Upper lobe of right lung (tissue), 1 donor: ENCODE measurements around the gene TSPAN19. TPM values are rescaled to one million over a fixed set of nuclear protein-coding genes. Genes with fewer than 3 reads are reported as not detected.
"Not testable (repeated sequence)": the region's sequence is repeated elsewhere in the genome, so short reads cannot be mapped to it uniquely, and the experiment has no call there.

Experiments used
- ATAC-seq: fragments of 200-7000 bp; cut with Tn5 transposase; one replicate; pipeline ENCODE4 v1.9.1; 2020; ENCODE audit warnings: mild to moderate bottlenecking, moderate library complexity
- DNase-seq: peaks from one replicate; pipeline ENCODE4 v3.0.0-alpha.2; 2020
- H3K27ac ChIP-seq: fragments of 200-600 bp; one replicate; pipeline ENCODE4 v1.8.0; 2022
- H3K27me3 ChIP-seq: fragments of 200-600 bp; one replicate; pipeline ENCODE4 v1.8.0; 2022; ENCODE audit warnings: mild to moderate bottlenecking
- H3K36me3 ChIP-seq: fragments of 200-600 bp; one replicate; pipeline ENCODE4 v1.8.0; 2022
- H3K4me1 ChIP-seq: fragments of 200-600 bp; one replicate; pipeline ENCODE4 v1.8.0; 2022
- H3K4me3 ChIP-seq: fragments of 200-600 bp; one replicate; pipeline ENCODE4 v1.8.0; 2022; ENCODE audit warnings: mild to moderate bottlenecking
- H3K9me3 ChIP-seq: fragments of 200-600 bp; one replicate; pipeline ENCODE4 v1.8.0; 2022
- CTCF ChIP-seq: fragments of 200-600 bp; IDR thresholded peaks from one replicate; pipeline ENCODE4 v1.8.0; 2022; ENCODE audit warnings: antibody characterized with exemption
- intact Hi-C: fragments of 100-400 bp; cut with DNase I; formaldehyde crosslinking; loops from one replicate; pipeline ENCODE4 v1.11.0; 2022
- total RNA-seq: library from RNA; stranded (reverse); fragmentation: NEBNext Ultra II Directional; extraction: Animal tissue kit (Norgen Biotek cat#: 25700); gene quantifications from one replicate; pipeline ENCODE4 v1.2.1, GENCODE V29; 2021
- donor health status: DM: no; HTN: yes; CAD: no; lungs with severe emphysema.

TSPAN19 gene
- total RNA-seq, 1 donor from 2014 or later = not detected

DNA sequence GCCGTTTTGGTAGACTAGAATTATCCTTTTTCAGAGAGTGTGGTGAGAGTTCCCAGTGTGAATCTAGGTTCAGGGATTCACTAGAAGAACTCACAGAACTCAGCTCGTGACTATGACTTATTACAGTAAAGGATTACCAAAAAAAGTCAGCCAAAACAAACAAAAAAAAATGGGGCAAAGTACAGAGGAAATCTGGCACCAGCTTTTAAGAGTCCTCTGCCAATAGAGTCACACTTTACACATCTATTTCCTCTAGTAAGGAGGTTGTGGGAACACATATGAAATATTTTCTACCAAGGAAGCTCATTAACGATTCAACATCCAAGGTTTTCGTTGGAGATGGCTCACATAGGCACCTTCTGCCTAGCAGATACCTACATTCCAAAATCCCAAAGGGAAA, 28.2 kb downstream of the TSPAN19 start:
- no peaks in the 10 kb centered on the region for H3K4me1 ChIP-seq
- H3K4me3 ChIP-seq = no peak overlapping the region
- ATAC-seq = no peak
- intact Hi-C loops = no loop called here
- no peak overlapping the region for H3K27ac ChIP-seq
- no peaks in the 10 kb centered on the region for H3K36me3 ChIP-seq
- TF ChIP-seq CTCF = no peak
- DNase-seq = no peak
- no peaks in the 10 kb centered on the region for H3K27me3 ChIP-seq
- H3K9me3 ChIP-seq = no peaks in the 10 kb centered on the region

DNA sequence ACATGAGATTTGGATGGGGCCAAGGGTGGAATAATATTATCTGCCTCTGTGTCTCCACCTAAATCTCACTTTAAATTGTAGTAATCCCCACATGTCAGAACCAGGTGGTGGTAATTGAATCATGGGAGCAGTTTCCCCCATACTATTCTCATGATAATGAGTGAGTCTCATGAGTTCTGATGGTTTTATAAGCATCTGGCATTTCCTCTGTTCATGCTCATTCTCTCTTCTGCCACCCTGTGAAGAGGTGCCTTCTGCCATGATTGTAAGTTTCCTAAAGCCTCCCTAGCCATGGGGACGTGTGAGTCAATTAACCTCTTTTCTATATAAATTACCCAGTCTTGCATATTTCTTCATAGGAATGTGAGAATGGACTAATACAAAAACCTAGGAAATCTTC, 29.9 kb downstream of the TSPAN19 start:
- intact Hi-C loops = no loop called here
- no peak for TF ChIP-seq CTCF
- Histone ChIP-seq H3K36me3 (no peaks in the 10 kb centered on the region), H3K27me3 (no peaks in the 10 kb centered on the region), H3K4me3 (no peak overlapping the region), H3K27ac (no peak overlapping the region), H3K4me1 (no peaks in the 10 kb centered on the region), H3K9me3 (no peaks in the 10 kb centered on the region)
- no peak for ATAC-seq
- DNase-seq = no peak

GRCh38 chr12:85005615-85006014, 30.5 kb downstream of the TSPAN19 start:
- H3K27ac ChIP-seq = no peak overlapping the region
- ATAC-seq = no peak
- intact Hi-C loops = no loop called here
- H3K36me3 ChIP-seq = no peaks in the 10 kb centered on the region
- no peak for DNase-seq
- TF ChIP-seq CTCF = no peak
- H3K27me3 ChIP-seq = no peaks in the 10 kb centered on the region
- H3K9me3 ChIP-seq = no peaks in the 10 kb centered on the region
- H3K4me1 ChIP-seq = no peaks in the 10 kb centered on the region
- H3K4me3 ChIP-seq = no peak overlapping the region

DNA sequence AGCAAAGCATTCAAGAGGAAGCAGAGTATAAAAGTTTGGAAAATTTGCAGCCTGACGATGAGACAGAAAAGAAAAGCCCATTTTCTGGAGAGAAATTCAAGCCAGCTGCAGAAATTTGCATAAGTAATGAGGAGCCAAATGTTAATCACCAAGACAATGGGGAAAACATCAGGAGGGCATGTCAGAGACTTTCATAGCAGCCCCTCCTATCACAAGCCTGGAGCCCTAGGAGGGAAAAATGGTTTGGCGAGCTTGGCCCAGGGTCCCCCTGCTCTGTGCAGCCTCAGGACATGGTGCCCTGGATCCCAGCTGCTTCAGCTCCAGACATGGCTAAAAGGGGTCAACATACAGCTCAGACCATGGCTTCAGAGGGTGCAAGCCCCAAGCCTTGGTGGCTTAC, 31.0 kb downstream of the TSPAN19 start:
- ATAC-seq, intact Hi-C loops, H3K27me3 ChIP-seq, H3K4me1 ChIP-seq, H3K36me3 ChIP-seq, H3K27ac ChIP-seq, H3K4me3 ChIP-seq, H3K9me3 ChIP-seq, DNase-seq: not testable (repeated sequence)

DNA sequence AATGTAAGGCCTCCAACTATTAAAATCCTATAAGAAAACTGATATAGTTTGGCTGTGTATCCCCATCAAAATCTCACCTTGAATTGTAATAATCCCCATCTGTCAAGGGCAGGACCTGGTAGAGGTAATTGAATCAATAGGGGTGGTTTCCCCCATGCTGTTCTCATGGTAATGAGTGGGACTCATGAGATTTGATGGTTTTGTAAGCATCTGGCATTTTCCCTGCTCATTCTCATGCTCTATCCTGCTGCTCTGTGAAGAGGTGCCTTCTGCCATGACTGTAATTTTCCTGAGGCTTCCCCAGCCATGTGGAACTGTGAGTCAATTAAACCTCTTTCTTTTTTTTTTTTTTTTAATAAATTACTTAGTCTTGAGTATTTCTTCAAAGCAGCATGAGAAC, 31.9 kb downstream of the TSPAN19 start:
- Histone ChIP-seq H3K9me3 (no peaks in the 10 kb centered on the region), H3K4me3 (no peak overlapping the region), H3K36me3 (no peaks in the 10 kb centered on the region), H3K27ac (no peak overlapping the region), H3K4me1 (no peaks in the 10 kb centered on the region), H3K27me3 (no peaks in the 10 kb centered on the region)
- intact Hi-C loops = no loop called here
- DNase-seq = no peak
- no peak for TF ChIP-seq CTCF
- no peak for ATAC-seq

DNA sequence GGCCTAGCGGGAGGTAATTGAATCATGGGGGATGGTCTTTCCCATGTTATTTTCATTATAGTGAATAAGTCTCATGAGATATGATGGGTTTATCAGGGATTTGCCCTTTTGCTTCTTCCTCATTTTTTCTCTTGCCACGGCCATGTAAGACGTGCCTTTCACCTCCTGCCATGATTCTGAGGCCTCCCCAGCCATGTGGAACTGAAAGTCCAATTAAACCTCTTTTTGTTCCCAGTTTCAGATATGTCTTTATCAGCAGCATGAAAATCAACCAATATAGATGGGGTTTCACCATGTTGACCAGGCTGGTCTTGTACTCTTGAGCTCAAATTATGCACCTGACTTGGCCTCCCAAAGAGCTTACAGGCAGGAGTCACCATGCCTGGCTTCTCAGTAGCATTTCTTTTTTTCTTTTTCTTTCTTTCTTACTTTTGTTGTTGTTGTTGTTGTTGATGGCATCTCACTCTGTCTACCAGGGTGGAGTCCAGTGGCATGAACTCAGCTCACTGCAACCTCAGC, 33.2 kb downstream of the TSPAN19 start:
- Histone ChIP-seq H3K27me3 (no peaks in the 10 kb centered on the region), H3K4me3 (no peak overlapping the region), H3K27ac (no peak overlapping the region), H3K4me1 (no peaks in the 10 kb centered on the region), H3K36me3 (no peaks in the 10 kb centered on the region), H3K9me3 (no peaks in the 10 kb centered on the region)
- DNase-seq = no peak
- no peak for ATAC-seq
- intact Hi-C loops = no loop called here
- no peak for TF ChIP-seq CTCF
